T follicular helper cell (primary cell): ENCODE measurements around the gene CCDC9B.

ENCODE experiments used
- DNase-seq: peaks from one replicate; pipeline ENCODE4 v3.0.0-alpha.2; 2020; ENCODE audit warnings: low read depth

The CCDC9B gene

DNA sequence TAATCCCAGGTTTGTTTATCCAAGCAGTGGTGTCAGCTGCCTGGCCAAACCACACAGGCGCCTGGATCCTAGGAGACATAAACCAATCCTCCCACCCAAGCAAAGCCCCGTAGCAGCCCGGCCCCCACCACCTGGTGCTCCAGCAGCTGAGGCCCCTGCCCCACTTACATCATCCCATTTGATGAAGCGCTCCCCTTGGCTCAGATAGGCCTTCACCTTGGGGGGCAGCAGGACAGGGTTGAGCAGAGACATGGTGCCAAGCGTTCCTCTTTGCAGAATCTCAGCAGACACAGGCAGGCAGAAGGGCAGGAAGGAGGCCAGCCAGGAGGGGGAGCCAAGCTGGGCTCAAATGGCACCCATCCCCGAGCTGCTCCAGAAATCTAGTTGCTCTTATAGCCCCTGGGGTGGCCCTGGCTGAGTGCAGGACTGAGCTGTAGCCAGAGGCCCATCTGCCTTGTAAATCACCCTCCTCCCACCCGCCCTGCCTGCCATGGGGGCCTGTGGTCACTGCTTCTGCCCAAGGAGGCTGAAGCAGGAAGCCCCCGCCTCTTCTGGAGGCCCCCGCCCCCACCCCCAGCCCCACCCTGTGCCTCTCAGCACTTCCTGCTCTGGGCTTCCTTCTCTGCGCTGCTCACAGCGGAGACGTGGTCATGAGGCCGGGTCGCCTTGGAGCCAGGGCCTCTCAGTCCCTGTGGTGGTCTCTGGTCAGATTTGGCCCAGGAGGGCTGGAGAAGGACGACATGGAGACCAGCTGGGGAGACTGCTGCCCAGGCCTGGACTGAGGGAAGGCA, 33.1 kb downstream of the CCDC9B start, which contains the start of gene PLCB2:
PLCB2 (minus strand) TSS at position 515 of the 791 bp plus-strand sequence; CDS start at position 252, 263 bp downstream.
- peak; percentile 58 for DNase-seq

GRCh38 chr15:40306908-40307307, 33.8 kb downstream of the CCDC9B start:
- DNase-seq: no peak

- DNase-seq: no peak
Observed at GRCh38 chr15:40306371-40306770, 34.4 kb downstream of the CCDC9B start.

- no peak for DNase-seq
Observed at GRCh38 chr15:40305281-40305680, 35.5 kb downstream of the CCDC9B start.

GRCh38 chr15:40303576-40303975, 37.2 kb downstream of the CCDC9B start:
- DNase-seq: no peak

- no peak for DNase-seq
Observed at GRCh38 chr15:40302981-40303380, 37.8 kb downstream of the CCDC9B start.

GRCh38 chr15:40302288-40302886, 38.4 kb downstream of the CCDC9B start:
- DNase-seq: no peak

DNA sequence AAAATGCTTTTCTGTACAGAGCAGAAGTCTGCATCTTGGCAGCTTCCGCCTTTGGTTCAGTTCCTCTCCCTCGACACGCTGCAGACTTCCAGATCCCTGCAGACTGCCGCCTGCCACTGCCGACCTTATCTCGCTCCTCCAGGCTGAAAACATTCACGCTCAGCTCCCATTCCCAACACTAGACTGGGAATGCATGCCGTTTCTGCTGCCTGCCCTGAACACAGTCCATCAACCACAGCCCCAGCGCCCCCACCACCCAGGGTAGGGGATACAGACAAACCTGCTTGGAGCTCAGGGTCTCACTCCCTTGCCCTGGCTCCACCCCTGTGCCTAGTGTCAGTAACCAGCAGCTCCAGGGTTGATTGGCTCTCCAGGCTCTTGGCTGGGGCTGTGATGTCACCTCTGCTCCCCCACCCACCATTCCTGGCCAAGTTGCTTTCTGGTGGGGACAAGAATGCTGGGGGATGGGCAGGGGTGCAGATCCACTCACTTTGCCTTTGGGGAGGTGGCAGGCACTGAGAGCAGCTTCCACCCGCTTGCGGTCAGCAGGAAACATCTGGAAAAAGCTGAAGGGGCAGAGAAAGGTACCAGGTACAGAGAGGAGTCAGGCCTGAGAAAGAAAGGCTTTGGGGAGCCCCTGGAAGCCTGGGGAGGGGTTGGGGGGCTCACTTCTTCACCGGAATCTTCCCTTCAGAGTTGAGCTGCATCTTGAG, 39.1 kb downstream of the CCDC9B start:
- no peak for DNase-seq

DNA sequence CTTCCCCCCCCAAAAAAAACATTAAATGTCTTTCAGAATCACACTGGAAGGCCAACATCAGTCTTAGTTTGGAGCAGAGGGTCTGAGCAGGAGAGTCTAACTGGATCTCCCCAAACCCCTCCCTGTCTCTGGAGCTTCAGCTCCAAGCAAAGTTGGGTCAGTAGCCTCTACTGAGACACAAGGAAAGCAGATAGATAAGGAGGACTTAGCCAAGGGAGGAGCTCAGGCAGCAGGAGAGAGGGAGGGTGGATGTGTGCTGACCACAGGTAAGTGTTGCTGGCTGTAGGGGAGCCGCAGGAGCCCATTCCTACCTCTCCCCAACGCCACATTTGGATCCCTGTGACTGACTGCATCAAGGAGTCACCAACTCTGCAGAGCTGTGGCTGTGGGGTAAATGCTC, 40.0 kb downstream of the CCDC9B start:
- no peak for DNase-seq

DNA sequence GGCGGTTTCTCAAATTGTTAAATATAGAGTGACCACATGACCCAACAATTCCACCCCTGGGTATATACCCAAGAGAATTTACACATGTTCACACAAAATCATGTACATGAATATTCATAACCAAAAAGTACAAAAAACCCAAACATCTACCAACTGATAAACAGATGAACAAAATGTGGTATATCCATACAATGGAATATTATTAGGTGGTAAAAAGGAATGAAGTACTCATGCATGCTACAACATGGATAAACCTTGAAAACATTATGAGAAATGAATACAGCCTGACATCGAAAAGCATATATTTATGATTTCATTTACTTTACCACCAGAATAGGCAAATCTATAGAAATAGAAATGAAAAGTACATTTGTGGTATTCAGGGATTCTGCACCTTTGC, 40.4 kb downstream of the CCDC9B start:
- no peak for DNase-seq

GRCh38 chr15:40298216-40298935, 42.4 kb downstream of the CCDC9B start:
- no peak for DNase-seq

GRCh38 chr15:40297356-40297755, 43.4 kb downstream of the CCDC9B start:
- DNase-seq: no peak

- no peak for DNase-seq
Observed at GRCh38 chr15:40296561-40297230, 44.0 kb downstream of the CCDC9B start.

DNA sequence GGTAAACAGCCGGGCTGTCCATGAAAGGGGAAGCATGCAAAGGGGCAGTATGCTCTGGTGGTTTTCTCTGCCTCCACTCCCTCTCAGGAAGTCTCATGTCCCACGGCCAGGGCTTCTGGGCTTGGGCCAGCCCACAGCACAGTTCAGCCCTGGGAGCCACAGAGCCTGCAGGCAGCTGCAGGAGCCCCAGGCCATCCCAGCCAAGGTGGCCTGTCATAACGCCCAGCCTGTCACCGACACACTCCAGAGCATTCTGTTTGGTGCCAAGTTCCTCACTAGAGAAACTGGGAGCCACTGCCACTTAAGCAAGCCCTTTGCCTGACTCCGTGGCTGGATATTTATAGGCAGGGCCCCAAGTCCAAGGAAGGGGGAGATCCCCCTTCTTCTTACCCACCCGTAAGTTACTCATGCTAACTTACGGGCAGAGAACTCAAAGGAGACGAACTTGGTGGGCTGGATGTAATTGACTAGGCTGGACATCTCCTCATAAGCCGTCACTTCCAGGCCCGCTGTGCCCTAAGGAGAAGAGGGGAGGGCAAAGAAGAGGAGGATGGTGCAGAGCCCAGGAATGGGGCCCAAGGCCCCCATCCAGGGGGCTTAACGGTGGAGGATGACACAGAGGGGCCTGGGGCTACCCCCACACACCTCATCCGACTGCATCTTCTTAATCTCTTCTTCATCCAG, 44.7 kb downstream of the CCDC9B start:
- DNase-seq: no peak

- no peak for DNase-seq
Observed at GRCh38 chr15:40295297-40295696, 45.4 kb downstream of the CCDC9B start.

DNA sequence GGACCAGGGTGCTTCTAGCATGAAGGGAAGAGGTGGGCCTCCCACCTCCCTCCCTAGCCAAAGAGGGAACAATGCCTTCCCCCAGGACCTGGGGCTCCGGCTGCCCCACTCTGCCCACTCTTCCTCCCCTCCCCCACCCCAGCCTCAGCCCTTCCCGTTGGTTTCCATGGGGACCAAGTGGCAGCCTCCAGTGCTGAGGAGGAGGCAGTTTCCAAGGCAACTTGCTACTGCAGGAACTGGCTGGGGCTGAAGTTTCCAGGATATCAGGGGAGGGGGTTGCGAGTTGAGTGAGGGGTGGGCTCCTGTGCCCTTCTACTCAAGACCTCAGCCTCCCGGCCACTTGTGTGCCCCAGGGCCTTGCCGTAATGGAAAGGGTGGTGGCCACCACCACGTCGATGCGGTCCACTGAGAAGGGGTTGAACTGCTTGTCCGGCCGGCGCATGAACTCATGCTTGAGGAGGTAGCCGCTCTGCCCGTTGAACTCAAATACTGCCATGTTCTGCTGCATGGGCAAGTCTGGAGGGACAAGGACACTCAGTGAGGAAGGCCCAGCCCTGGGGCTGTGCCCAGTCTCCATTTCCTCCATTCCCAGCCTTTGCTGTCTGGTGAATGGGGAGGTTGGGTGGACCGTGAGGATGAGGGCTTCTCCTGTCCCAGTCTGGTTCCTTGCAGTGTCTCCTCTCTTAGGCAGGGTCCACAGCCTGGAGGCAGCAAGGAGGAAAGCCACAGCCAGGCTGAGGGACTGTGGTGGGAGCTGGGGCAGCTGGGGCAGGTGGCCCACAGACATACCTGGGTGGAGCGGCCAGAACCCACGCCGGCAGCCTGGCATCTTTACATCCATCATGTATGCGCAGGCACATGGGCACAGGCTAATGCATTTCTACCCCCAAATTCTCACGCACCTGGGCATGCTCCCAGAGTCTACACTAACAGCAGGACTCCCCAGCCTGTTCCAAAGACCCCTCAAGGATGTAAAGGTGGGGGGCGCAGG, 46.5 kb downstream of the CCDC9B start:
- DNase-seq: no peak

GRCh38 chr15:40293006-40293405, 47.7 kb downstream of the CCDC9B start:
- DNase-seq: no peak

GRCh38 chr15:40292246-40292645, 48.5 kb downstream of the CCDC9B start:
- no peak for DNase-seq

GRCh38 chr15:40290918-40291574, 49.7 kb downstream of the CCDC9B start:
- DNase-seq: no peak
